Colon (tissue), 2 donors: ENCODE results near the gene MSI2.

Experiments used
- FAIRE-seq: peaks from 2 replicates; lab custom pipeline; 2012; peaks lifted over from hg19 to GRCh38; lab: Jason Lieb, UNC
- donor health status: control.
- donor health status: control.

MSI2 gene

DNA sequence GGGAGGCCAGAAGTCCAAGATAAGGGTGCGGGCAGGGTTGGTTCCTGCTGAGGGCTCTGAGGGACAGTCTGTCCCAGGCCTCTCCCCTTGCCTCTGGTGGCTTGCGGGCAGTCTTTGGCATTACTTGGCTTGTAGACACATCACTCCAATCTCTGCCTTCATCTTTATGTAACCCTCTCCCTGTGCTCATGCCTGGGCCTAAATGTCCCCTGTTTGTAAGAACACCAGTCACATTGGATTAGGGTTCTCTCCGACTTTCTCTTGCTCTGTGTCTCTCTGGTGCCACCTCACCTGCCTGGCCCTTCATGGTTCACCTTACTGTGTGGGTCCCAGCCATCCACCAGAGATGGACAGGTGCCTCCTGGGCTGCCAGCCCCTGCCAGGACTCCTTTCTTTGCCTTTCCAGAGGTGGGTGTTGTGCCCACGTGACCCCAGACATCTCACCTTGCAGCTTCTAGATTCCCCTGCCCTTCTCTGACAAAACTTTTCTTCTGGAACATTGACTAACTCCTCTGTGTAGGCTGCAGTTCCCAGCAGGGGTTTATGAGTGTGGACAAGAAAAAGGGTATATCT lies 205.8 kb downstream of the MSI2 start:
- no peak for FAIRE-seq

DNA sequence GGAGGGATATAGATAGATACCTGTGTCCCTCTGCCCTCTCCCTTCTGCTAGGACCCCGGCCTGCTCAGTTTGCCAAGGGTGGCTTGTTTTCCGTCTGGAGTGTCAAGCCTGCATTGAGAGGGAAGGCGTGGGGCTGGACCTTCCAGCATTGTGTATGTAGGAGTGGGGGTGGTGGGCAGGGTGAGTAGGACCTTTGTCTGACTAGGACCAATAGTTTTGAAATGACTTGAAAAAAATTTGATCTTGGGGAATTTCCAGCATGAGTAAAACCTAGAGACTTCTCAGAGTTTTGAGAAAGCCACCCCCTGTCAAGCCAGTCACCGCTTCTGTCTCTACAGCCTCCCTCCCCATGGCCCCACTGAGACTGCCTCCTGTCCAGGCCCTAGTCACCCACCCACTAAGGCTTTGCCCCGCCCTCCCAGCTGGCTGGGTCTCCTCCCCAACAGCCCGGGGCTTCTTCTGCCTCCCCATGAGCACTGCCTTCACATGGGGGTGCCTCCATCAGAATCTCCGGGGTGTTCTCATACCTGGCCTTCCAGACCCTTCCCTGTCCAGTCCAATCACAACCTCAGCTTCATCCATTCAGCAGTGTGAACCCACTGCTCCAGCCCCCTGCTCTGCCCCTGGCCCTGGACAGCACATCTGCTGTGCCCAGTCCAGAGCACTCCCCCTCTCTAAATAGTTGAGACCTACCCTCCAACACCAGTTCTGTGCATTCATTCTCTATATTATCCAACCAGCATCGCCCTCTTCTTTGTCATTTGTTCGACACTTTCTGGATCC lies 207.0 kb downstream of the MSI2 start:
- no peak for FAIRE-seq

DNA sequence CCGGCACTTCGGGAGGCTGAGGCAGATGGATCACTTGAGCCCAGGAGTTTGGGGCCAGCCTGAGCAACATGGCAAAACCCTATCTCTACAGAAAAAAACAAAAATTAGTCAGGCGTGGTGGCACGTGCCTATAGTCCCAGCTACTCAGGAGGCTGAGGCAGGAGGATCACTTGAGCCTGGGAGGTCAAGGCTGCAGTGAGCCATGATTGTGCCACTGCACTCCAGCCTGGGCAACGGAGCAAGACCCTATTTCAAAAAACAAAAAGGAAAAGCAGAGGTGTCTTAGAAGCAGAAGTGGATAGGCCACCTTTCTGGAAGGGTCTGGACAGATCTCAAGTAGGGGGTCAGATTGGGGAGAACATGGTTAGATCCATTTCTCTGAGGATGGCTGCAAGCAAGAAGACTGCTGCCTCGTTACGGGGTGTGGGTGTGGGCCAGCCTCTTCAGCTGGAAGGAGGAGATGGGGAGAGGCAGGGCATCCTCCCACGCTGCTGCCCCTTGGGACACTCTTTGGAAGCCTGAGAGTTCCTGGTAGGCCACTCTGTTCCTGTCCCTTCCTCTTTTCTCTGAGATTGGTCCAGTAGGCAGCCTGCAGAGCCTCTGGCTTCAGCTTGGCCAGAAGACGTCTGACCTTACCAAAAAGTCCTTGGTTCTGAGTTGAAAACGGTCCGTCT lies 208.0 kb downstream of the MSI2 start:
- no peak for FAIRE-seq

DNA sequence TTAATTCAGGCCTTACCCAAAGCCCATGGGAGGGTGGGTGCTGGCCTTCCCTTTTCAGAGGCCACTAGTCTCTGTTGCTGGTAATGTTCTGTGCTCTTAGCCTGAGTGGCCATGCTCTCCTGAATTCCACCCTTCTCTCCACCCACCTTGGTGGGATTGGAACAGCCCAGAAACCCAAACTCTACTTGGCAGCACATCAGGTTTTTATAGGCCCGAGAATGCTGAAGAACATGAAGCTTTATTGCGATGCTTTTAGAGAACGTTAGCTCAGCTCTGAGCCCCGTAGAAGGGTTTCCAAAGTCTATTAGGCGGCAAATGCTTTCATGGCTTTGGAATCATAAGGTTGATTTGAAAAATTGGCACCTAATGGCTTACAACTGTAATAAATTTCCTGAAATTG lies 209.3 kb downstream of the MSI2 start:
- no peak for FAIRE-seq

DNA sequence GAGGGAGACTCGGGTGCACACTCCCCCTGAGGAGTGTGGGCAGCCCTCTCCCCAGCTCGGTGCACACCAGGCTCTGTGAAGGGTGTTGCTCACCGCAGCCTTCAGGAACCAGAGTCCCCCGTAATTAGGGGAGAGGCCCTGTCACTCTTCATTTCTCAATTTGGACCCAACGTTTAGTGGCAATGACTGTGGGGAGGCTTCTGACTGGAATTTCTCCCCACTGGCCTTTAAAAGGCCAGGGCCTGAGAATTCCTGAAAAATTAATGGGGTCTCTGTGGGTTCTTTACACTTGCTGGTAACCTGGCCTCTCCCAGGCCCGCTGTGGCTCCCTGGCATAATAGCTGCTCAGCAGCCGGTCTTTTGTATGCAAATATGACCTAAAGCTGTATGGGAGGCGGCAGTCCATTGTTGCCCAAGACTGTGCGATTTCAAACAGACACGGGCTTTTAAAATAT lies 209.7 kb downstream of the MSI2 start:
- FAIRE-seq = no peak

DNA sequence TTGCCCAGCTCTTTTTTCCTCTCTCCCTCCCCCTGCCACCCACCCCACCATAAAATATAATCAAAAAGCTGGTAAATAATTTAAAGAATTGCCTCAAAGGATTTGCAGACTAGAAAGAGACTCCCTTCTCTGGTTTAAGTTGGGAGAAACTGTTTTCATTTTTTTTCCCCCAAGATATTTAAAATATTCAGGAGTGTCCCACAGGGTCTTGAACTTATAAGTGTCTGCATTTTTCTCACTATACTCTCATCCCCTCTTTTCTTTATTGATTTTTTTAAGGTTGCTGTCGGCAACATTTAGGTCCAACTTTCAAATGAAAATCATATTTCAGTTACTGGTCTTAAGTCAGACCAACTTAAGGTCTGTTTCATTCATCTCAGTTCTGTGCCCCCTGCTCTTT lies 210.2 kb downstream of the MSI2 start:
- FAIRE-seq = no peak

DNA sequence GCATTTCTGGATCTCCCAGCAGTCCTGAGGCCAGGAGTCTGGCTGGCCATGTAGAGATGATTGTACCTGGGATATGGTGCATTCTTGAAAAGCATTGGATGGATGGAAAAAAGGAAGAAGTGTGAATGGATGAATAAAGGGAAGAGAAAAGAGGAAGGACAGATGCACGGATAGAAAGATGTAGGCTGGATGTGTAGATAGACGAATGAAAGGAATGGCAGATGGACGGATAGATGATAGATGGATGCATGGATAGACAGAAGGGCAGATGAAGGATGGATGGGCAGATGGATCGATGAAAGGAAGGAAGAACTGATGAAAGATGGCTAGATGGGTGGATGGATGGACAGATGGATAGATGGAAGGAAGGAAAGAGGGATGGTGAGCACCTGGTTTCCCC lies 210.9 kb downstream of the MSI2 start:
- no peak for FAIRE-seq

DNA sequence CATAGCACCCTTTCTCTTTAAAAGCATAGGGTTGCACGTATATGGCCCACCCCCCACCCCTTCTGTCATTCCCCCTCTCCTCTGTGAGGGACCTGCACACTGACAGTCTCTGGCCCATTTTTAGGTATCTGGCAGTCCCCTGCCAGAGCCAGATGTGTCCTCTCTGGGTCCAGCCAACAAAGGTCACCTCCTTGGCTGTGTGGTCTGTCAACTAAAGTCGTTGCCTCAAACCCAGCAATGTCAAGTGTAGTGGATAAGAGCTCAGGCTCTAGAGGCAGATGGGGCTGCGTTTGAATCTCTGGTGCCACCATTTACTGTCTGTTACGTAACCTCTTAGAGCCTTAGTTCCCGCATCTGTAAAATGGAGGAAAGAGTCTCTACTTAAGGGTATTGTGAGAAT lies 211.5 kb downstream of the MSI2 start:
- FAIRE-seq = no peak

DNA sequence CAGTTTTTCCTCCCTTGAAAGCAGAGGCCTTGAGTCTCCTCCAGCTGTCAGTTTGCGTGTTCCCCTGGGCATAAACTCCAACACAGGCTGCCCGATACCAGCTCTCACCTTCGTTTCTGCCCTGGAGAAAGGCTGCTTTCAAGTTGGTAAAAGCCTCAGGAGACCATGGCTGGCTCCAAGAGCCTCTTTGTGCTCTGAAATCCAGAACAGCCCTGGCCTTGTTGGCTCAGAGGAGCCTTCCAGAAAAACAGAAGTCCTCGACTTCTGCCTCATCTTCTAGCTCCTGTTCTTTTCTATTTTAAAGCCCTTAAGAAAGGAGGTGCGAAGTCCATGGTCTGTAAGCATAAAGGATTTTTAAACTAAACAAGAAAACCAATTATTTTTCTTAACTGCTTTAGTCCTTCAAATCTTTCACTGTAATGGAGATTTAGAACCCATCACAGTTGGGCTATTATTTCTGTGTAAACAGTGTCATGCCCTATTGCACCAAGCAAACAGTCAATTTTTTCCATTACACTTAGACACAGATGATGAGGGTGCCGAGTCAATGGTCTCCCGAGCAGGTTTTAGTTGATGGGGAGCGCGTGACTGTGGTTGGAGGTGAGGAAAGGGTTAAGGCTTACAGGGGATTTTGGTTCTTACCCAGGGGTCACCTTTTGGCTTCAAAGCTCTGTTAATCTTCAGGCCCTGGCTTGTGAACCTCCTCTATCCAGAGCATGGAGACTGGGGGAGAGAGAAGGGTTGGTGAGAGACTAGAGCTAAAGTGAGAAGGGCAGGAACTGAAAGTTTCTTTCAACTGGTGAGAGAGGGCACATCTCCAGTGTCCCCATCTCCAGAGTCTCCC lies 212.8 kb downstream of the MSI2 start:
- FAIRE-seq = no peak

DNA sequence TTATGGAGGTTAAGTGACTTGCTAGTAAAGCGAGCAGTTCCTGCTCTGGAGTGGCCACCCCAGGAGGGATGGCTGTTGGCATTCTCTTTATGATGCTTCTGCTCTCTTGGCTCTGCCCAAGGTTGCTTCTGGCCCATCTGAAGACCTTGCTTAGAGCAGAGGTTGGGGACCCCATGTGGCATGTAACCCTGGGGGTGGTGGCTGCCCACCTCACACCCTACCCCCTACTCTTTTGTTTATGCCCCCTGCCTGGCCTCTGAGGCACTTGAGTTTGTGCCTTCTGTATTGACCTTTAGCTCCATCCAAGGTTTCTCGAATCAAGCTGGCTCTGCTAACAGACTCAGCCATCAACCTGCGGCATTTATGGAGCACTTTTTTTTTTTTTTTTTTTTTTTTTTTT lies 214.6 kb downstream of the MSI2 start:
- no peak for FAIRE-seq

DNA sequence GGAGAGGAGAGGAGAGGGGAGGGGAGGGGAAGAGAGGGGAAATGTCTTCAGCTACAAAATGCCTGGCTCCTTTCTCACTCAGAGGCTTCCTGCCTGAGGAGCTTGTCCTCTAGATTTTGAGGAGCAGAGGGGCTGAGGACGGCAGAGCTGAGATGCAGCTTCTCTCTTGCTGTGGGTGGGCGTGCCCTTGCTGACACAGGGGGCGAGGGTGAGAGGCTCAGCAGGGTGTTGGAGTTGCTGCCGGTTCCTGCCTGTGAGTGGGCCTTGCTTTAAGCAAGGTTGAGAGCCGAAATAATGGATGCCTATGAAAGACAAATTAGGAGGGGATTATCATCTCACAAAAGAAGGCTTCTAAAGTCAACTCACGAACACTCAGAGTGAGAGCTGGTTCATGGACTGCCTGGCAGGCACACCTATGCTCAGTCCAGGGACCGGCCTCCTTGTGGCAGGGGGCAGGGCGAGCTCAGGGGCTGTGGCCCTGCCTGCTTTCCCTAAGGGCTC lies 215.6 kb downstream of the MSI2 start:
- no peak for FAIRE-seq

DNA sequence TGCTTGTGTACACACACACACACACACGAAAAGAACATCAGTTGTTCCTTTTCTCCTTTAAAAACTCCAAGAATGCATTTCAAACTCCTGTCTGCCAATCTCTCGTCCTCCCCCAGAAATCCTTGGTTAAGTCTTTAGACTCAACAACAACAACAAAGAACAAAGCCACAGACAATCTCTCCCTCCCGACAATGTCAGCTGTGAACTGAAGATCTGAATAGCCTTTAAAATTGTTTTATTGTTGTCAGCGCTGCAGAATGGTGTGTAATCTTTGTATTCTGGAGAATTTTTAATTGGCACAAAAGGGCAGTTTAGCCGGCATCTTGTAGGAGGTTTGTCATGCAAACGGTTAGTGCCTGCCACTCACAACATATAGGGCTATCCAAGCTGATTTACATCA lies 219.5 kb downstream of the MSI2 start:
- FAIRE-seq = no peak

DNA sequence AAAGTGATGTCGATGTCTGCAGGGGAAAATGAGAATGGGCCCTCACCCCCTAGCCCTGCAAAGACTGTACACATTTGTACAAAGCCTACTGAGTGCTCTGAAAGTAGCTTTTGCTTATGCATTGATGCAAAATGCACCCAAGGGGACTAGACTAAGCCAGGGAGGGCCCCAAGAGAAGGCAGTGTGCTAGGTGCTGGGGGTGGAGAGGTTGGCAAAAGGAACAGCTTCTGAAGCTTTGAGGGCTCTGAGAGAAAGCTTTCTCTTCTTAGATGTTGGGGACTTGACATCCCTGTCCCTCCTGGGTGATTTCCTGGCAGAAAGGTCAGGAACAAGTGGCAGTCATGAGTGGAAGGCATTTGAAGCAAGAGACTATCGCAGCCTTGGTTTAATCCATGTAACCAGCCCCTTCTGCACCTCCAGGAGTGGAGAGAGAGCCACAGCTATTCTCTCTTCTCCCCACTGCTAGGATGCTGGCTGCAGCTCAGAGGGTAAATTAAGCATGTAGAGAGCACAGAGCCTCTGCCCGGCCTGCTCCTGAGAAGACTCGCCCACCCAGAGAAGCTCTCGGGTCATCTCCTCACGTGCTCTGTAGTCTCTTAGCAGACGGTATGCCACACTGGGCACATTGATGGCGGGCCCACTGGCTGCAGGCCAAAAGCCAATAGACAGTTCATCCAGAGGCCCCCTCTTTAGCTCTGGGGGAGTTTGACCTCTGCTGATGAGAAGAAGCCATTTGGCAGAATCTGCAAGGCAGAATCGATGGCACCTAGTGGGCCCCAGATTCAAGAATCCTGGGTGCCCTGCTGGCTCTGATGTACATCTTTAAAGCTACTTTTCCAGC lies 221.4 kb downstream of the MSI2 start:
- FAIRE-seq = no peak

DNA sequence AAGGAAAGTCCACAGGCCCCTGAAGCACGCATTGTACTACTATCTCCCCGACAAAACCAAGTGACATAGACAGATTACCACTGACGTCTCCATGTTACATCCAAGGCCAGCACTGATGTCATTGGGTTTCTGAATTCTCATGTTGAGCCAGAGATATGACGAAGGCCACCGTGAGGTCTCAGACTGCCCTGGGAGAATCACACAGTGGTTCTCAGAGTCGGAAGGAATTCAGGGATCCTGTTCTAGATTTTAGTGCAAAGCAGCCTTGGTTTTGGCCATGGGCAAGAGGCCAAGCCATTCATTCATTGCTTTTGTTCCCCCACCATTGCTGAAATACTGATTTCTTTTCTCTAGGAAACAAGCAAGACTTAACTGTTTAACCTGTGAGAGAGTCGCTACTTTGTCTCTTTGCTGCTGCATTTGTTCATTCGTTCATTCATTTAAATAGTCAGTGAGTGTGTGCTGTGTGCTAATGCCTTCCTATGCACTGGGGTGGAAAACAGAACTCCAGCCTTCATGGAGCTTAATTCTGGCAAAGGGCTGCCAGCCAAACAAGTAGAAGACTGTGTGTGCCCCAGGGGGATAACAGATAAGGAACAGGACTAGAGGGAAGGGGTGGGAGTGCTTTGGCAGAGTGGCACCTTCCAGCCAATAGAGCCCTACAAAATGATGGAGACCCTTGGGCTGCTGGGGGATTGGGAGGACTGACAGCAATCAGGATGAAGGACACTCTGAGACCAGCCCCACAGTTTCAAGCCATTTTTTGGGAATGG lies 222.3 kb downstream of the MSI2 start:
- no peak for FAIRE-seq

DNA sequence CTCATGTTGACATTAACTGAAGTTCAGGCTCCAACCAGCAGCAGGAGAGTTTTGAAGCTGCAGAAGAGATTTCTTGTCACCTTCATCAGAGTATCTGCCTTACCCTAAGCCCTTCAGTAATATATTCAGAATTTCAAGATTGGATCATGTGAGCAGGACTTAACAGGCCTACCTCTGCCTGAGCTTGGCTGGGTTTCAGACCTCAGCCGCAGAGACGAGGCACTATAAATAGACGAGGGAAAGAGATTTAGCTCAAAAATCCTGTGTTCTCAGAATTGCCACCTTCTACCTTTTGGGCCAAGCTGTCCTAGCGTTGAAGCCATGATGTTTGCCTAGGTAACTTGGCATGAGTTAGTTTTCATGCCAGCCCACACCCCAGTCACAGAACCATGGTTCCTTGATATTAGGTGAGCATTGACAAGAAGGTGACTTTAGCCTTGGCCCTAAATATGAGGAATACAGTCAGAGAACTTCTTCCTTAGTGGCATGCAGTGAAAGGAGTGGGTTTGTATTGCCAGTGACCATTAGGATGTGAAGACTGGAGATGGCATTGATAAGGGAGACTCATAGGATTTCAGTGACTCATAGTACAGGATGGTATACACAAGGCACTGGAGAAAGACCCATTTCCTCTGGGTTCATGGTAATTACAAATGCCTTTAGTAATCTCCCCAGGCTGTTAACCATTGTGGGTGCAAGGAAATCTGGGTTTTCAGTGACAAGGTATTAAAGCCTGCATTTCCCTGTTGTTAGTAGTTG lies 224.3 kb downstream of the MSI2 start:
- FAIRE-seq = no peak

DNA sequence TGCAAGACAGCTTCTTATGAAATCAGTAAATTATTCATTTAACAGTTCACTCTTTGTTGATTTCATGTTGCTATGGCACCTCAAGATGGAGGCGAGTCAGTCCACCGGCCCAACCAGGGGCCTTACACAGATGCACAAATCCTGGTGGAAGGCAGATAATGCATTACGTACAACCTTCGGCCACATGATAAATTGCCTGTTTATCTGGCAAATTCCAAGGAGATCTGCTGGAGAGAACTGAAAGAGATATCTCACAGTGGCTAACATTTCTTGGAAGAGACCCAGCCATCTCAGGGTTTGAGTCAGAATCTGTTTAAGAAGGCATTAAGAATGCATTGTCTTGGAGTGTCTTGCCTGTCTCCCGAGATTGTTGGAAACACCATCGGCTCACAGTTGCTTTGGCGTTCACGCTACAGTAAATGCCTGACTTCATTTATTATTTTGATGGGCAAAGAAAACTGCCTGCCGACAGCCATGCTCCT lies 225.6 kb downstream of the MSI2 start:
- no peak for FAIRE-seq

DNA sequence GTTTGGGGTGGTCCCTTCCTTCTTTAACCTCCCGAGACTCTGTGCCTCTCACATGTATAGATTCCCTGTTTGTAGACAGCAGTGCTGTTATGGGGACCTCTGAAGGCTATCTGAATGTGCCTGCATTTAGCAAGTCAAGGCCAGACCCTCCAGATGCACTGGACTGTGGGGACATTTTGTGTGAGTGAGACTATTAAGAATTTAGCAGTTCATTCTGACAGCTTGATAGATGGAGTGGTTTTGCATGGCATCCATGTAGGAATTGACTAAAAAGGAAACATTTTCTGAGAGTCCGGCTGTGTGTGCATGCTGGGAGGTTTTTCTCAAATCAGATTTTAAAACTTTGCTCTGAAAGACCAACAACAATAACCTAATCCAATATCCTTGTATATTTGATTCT lies 226.3 kb downstream of the MSI2 start:
- FAIRE-seq = no peak

DNA sequence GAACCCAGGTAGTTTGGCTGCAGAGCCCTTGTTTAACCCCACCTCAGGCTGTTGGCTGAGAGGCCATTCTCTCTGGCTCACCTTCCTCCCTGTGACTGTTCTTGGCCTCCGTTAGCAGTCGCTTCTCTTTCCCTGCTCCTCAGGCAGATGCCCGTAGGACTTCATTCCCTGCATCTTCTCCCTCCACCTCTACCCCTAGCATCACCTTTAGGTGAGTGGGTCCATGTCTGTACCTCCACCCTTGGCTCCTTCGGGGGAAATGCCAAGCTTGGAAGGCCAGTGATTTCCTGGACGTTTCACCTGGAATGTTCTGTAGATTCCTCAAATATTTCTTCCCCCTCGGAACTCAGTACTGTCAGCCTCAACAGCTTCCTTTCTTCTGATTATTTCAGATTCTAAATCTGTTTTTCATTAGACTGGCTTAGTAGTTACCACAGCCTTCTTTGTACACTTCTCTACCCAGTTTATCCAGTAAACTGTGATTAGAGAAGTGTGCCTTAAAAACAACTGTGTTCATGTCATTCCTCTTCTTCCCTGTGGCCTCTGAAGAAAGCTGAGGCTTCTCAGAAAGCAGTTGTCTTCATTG lies 227.9 kb downstream of the MSI2 start:
- FAIRE-seq = no peak

DNA sequence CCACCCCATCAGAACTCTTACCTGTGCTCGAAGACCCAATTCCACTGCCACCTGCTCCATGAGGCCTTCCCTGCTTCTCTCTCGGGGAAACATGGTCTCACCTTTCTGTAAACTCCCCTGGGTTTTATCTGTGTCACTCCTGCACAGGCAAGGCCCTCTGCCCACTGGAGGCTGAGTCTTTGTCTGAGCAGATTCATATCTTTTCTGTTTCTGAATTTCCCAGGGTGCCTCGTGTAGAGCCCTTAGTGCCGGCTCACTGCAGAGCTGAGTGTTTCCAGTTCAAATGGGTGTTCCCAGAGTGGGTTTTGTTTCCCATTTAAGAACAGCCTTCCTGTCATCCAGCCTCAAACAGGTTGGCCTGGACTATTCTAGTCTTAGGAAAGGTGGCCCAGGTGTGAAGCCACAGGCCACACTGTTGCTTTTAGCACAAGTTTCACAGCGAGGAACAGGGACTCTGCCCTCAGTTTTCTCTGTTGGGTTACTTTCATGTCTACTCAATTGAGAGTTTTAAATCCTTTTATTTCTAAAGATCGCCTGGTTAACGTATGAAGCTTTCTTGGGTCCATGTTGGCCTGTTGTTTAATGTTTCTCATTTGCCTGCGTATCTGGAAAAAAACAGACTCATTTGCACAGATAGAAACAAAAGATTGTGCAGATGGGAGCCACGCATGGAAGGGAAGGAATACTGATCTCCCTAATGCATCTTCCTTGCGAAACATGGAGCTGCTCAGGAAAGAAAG lies 228.7 kb downstream of the MSI2 start:
- no peak for FAIRE-seq
